Caco-2 (cell line): ENCODE measurements around the gene COL4A2. TPM values are rescaled to one million over a fixed set of nuclear protein-coding genes. Genes with fewer than 3 reads are reported as not detected.

Source experiments
- BruUV-seq: library from RNA; stranded (reverse); fragments of 400-500 nt; replicated peaks from 2 replicates; lab custom pipeline; 2021; lab: Mats Ljungman, UMichigan
- CTCF ChIA-PET: fragments of 300-600 bp; sonication (Branson Sonifier 250); formaldehyde crosslinking; loops from one replicate; lab custom pipeline; 2022; ENCODE audit warnings: antibody characterized with exemption; lab: Charles Lee
- POLR2A ChIA-PET: fragments of 300-600 bp; sonication (Branson Sonifier 250); formaldehyde crosslinking; loops from one replicate; lab custom pipeline; 2022; ENCODE audit warnings: antibody characterized with exemption; lab: Charles Lee
- DNase-seq, 2 experiments: peaks; one replicate each; pipeline versions ENCODE4 v3.0.0 to v3.0.0-alpha.2; 2020 to 2022
- H3K27me3 ChIP-seq: replicated peaks from 2 replicates; pipeline ENCODE4 v1.6.0; 2011; ENCODE audit warnings: low read length; ENCODE audit not compliant: control insufficient read depth, insufficient read depth
- H3K36me3 ChIP-seq: 2 replicates; pipeline ENCODE4 v1.5.1; 2011; ENCODE audit warnings: low read length; ENCODE audit not compliant: control insufficient read depth, insufficient read depth
- H3K4me1 ChIP-seq: fragments of 250-450 bp; sonication (Bioruptor Pico); 2 replicates; pipeline ENCODE4 v1.5.1; 2020; ENCODE audit warnings: mild to moderate bottlenecking
- H3K4me3 ChIP-seq: 2 replicates; pipeline ENCODE4 v1.5.1; 2011; ENCODE audit warnings: low read depth, mild to moderate bottlenecking, control low read depth, low read length
- H3K9me3 ChIP-seq: fragments of 250-450 bp; sonication (Bioruptor Pico); 2 replicates; pipeline ENCODE4 v1.5.1; 2020; ENCODE audit warnings: mild to moderate bottlenecking, moderate library complexity
- H3K27ac Mint-ChIP-seq: one replicate; pipeline ENCODE4 v1.8.0; 2022; ENCODE audit warnings: mixed read lengths; ENCODE audit not compliant: unreplicated experiment
- H3K27me3 Mint-ChIP-seq: one replicate; pipeline ENCODE4 v1.8.0; 2022; ENCODE audit warnings: mixed read lengths; ENCODE audit not compliant: insufficient read depth, unreplicated experiment
- H3K36me3 Mint-ChIP-seq: one replicate; pipeline ENCODE4 v1.8.0; 2022; ENCODE audit warnings: mild to moderate bottlenecking, mixed read lengths; ENCODE audit not compliant: insufficient read depth, unreplicated experiment
- H3K4me1 Mint-ChIP-seq: one replicate; pipeline ENCODE4 v1.8.0; 2022; ENCODE audit warnings: low read depth, mixed read lengths; ENCODE audit not compliant: unreplicated experiment
- H3K4me3 Mint-ChIP-seq: one replicate; pipeline ENCODE4 v1.8.0; 2022; ENCODE audit warnings: mild to moderate bottlenecking, moderate library complexity, mixed read lengths; ENCODE audit not compliant: unreplicated experiment
- H3K9me3 Mint-ChIP-seq: one replicate; pipeline ENCODE4 v1.8.0; 2022; ENCODE audit warnings: mixed read lengths; ENCODE audit not compliant: unreplicated experiment
- intact Hi-C: fragments of 100-400 bp; cut with micrococcal nuclease; formaldehyde crosslinking; loops from one replicate; pipeline ENCODE4 v1.10.0; 2022; ENCODE audit not compliant: unreplicated experiment
- total RNA-seq: library from RNA; stranded (reverse); gene quantifications from 2 replicates; pipeline ENCODE4 v1.2.3, GENCODE V29; 2022
- TF ChIP-seq, protein P1 (sequence below), 2 experiments: fragments of 200-600 bp in 1 of 2; IDR thresholded peaks; 1 replicate in 1 of 2; 2 replicates in 1 of 2; pipeline versions ENCODE4 v1.5.1 to v1.8.0; 2011 to 2022; ENCODE audit warnings: antibody characterized with exemption in 1 of 2, control low read depth in 1 of 2, inconsistent platforms in 1 of 2, low read depth in 1 of 2, low read length in 1 of 2, mild to moderate bottlenecking in 1 of 2, moderate library complexity in 1 of 2; ENCODE audit not compliant: insufficient read depth in 1 of 2, severe bottlenecking in 1 of 2, unreplicated experiment in 1 of 2

The COL4A2 gene
- total RNA-seq, 1 experiment from 2014 or later = 19.2 TPM

GRCh38 chr13:110519046-110519445 lies 212.0 kb downstream of the COL4A2 start:
- intact Hi-C loops = no loop called here
- BruUV-seq = no TSS peak
- no peaks in the 10 kb centered on the region for H3K27me3 Mint-ChIP-seq
- ChIA-PET POLR2A (interaction anchor here (0.6 to 1.1 kb wide), 2 partner anchors 43 to 129 kb away, joined by 3 to 5 read pairs; partner anchors contain the start of gene RAB20), CTCF (interaction anchor here (1.5 to 1.6 kb wide), 2 partner anchors 8 to 63 kb away, joined by 6 to 8 read pairs; no protein-coding TSS in a partner anchor)
- Histone ChIP-seq H3K4me3 (no peak overlapping the region), H3K36me3 (peaks cover 8% of the 10 kb centered on the region), H3K27me3 (no peaks in the 10 kb centered on the region), H3K9me3 (no peaks in the 10 kb centered on the region), H3K4me1 (peaks cover 17% of the 10 kb centered on the region)
- H3K27ac Mint-ChIP-seq = peak overlapping the region; percentile 38
- peaks cover 29% of the 10 kb centered on the region for H3K36me3 Mint-ChIP-seq
- H3K4me1 Mint-ChIP-seq = peaks cover 8% of the 10 kb centered on the region
- no peak for DNase-seq
- H3K4me3 Mint-ChIP-seq = no peak overlapping the region
- TF ChIP-seq, protein P1, sequence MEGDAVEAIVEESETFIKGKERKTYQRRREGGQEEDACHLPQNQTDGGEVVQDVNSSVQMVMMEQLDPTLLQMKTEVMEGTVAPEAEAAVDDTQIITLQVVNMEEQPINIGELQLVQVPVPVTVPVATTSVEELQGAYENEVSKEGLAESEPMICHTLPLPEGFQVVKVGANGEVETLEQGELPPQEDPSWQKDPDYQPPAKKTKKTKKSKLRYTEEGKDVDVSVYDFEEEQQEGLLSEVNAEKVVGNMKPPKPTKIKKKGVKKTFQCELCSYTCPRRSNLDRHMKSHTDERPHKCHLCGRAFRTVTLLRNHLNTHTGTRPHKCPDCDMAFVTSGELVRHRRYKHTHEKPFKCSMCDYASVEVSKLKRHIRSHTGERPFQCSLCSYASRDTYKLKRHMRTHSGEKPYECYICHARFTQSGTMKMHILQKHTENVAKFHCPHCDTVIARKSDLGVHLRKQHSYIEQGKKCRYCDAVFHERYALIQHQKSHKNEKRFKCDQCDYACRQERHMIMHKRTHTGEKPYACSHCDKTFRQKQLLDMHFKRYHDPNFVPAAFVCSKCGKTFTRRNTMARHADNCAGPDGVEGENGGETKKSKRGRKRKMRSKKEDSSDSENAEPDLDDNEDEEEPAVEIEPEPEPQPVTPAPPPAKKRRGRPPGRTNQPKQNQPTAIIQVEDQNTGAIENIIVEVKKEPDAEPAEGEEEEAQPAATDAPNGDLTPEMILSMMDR (IDR thresholded peaks at IDR 0.05; ENCODE audit: insufficient read depth in 1 of 2, low read depth in 1 of 2, low read length in 1 of 2, severe bottlenecking in 1 of 2, unreplicated experiment in 1 of 2) = no peak
- no peaks in the 10 kb centered on the region for H3K9me3 Mint-ChIP-seq

- no peak overlapping the region for H3K4me3 Mint-ChIP-seq
- H3K9me3 Mint-ChIP-seq = no peaks in the 10 kb centered on the region
- no peaks in the 10 kb centered on the region for H3K27me3 ChIP-seq
- no peak overlapping the region for H3K4me3 ChIP-seq
- BruUV-seq = no TSS peak
- peaks cover 17% of the 10 kb centered on the region for H3K4me1 ChIP-seq
- peak overlapping the region; percentile 39 for H3K27ac Mint-ChIP-seq
- TF ChIP-seq, protein P1 (IDR thresholded peaks at IDR 0.05; ENCODE audit: insufficient read depth in 1 of 2, low read depth in 1 of 2, low read length in 1 of 2, severe bottlenecking in 1 of 2, unreplicated experiment in 1 of 2) = no peak
- intact Hi-C loops = no loop called here
- no peaks in the 10 kb centered on the region for H3K27me3 Mint-ChIP-seq
- no peaks in the 10 kb centered on the region for H3K9me3 ChIP-seq
- ChIA-PET CTCF (no interaction called here), POLR2A (no interaction called here)
- H3K36me3 ChIP-seq = peaks cover 8% of the 10 kb centered on the region
- peaks cover 12% of the 10 kb centered on the region for H3K4me1 Mint-ChIP-seq
- DNase-seq = no peak
- H3K36me3 Mint-ChIP-seq = peaks cover 31% of the 10 kb centered on the region
Observed at GRCh38 chr13:110519506-110519905, 212.4 kb downstream of the COL4A2 start.

GRCh38 chr13:110520431-110521295 lies 213.6 kb downstream of the COL4A2 start:
- BruUV-seq = no TSS peak
- POLR2A ChIA-PET = no interaction called here

More at GRCh38 chr13:110520431-110521295, 213.6 kb downstream of the COL4A2 start:
- no peaks in the 10 kb centered on the region for H3K27me3 ChIP-seq
- peaks cover 8% of the 10 kb centered on the region for H3K36me3 ChIP-seq
- H3K27ac Mint-ChIP-seq = no peak overlapping the region
- no peak overlapping the region for H3K4me3 Mint-ChIP-seq
- DNase-seq = no peak
- H3K4me1 ChIP-seq = peaks cover 22% of the 10 kb centered on the region
- intact Hi-C loops = no loop called here
- H3K36me3 Mint-ChIP-seq = peaks cover 34% of the 10 kb centered on the region
- no peaks in the 10 kb centered on the region for H3K9me3 Mint-ChIP-seq
- TF ChIP-seq, protein P1 (IDR thresholded peaks at IDR 0.05; ENCODE audit: insufficient read depth in 1 of 2, low read depth in 1 of 2, low read length in 1 of 2, severe bottlenecking in 1 of 2, unreplicated experiment in 1 of 2) = no peak
- no peak overlapping the region for H3K4me3 ChIP-seq
- H3K27me3 Mint-ChIP-seq = no peaks in the 10 kb centered on the region
- peaks cover 21% of the 10 kb centered on the region for H3K4me1 Mint-ChIP-seq
- CTCF ChIA-PET = interaction anchor here (1.2 kb wide), 1 partner anchor 65 kb away, joined by 3 read pairs; no protein-coding TSS in a partner anchor
- no peaks in the 10 kb centered on the region for H3K9me3 ChIP-seq
